Nucleus accumbens (tissue), 56 donors: ENCODE data around the gene IFFO2.

Experiments used
- DNase-seq, 56 donors: peaks; one replicate each; lab custom pipeline; 2025; lab: John Stamatoyannopoulos, UW

IFFO2 gene

GRCh38 chr1:18939398-18940302 lies 16.8 kb downstream of the IFFO2 start:
- DNase-seq, result peak in 1 of 56 donors; percentile 17

GRCh38 chr1:18938707-18939070 lies 17.8 kb downstream of the IFFO2 start:
- DNase-seq, result peak in 40 of 56 donors; percentile 11 to 77 (median 45)

GRCh38 chr1:18938008-18938706 lies 18.3 kb downstream of the IFFO2 start:
- peak in 2 of 56 donors; percentile 37 to 47 for DNase-seq

GRCh38 chr1:18937539-18937938 lies 18.9 kb downstream of the IFFO2 start:
- DNase-seq, result no peak

GRCh38 chr1:18936814-18937481 lies 19.5 kb downstream of the IFFO2 start:
- no peak for DNase-seq

- DNase-seq, result no peak
Measured at GRCh38 chr1:18936471-18936813, 20.0 kb downstream of the IFFO2 start.

- DNase-seq, result no peak
Measured at GRCh38 chr1:18934205-18935000, 22.1 kb downstream of the IFFO2 start.

- no peak for DNase-seq
Measured at GRCh38 chr1:18932879-18933278, 23.6 kb downstream of the IFFO2 start.

- DNase-seq, result peak in 2 of 56 donors; percentile 24 to 34
Measured at GRCh38 chr1:18932387-18932786, 24.1 kb downstream of the IFFO2 start.

GRCh38 chr1:18931730-18932129 lies 24.7 kb downstream of the IFFO2 start:
- no peak for DNase-seq

GRCh38 chr1:18929686-18930085 lies 26.8 kb downstream of the IFFO2 start:
- DNase-seq, result no peak

- no peak for DNase-seq
Measured at GRCh38 chr1:18928985-18929384, 27.5 kb downstream of the IFFO2 start.

- DNase-seq, result peak in 1 of 56 donors; percentile 15
Measured at GRCh38 chr1:18928406-18928805, 28.1 kb downstream of the IFFO2 start.

- DNase-seq, result no peak
Measured at GRCh38 chr1:18927654-18928272, 28.7 kb downstream of the IFFO2 start.

GRCh38 chr1:18927082-18927653 lies 29.3 kb downstream of the IFFO2 start:
- DNase-seq, result no peak

- peak in 1 of 56 donors; percentile 37 for DNase-seq
Measured at GRCh38 chr1:18926315-18927081, 30.0 kb downstream of the IFFO2 start.

- DNase-seq, result no peak
Measured at GRCh38 chr1:18925279-18925678, 31.2 kb downstream of the IFFO2 start.

GRCh38 chr1:18924221-18924691 lies 32.2 kb downstream of the IFFO2 start:
- no peak for DNase-seq

GRCh38 chr1:18923756-18924211 lies 32.7 kb downstream of the IFFO2 start:
- DNase-seq, result peak in 2 of 56 donors; percentile 30 to 32
